K562 (cell line): Measurements from ENCODE around the gene MYH11. TPM values are rescaled to one million over a fixed set of nuclear protein-coding genes. Genes with fewer than 3 reads are reported as not detected.

Experiments
- ATAC-seq: fragments of 200-7000 bp; cut with Tn5 transposase; 3 replicates; pipeline ENCODE4 v1.9.1; 2020; ENCODE audit warnings: moderate library complexity
- BruUV-seq: library from RNA; stranded (reverse); fragments of 400-500 nt; replicated peaks from 2 replicates; lab custom pipeline; 2021; lab: Mats Ljungman, UMichigan
- CTCF ChIA-PET: fragments of 300-600 bp; formaldehyde crosslinking; extraction: SDS; loops from one replicate; lab custom pipeline; 2021; ENCODE audit warnings: low intra/inter-chr PET ratio; lab: Yijun Ruan, JAX
- POLR2A ChIA-PET: fragments of 300-600, 350-650 bp; sonication (Branson Sonifier 250); formaldehyde crosslinking; extraction: SDS; loops from one replicate; lab custom pipeline; 2021; ENCODE audit warnings: antibody characterized with exemption, inconsistent platforms; lab: Yijun Ruan, JAX
- DNase-seq, 4 experiments: peaks; one replicate each; pipeline versions ENCODE4 v3.0.0 to v3.0.0-alpha.2; 2011 to 2018; ENCODE audit warnings: low spot score in 3 of 4, mixed read lengths in 3 of 4; ENCODE audit errors: extremely low read depth in 1 of 4
- FAIRE-seq: peaks from 2 replicates; lab custom pipeline; 2011; peaks lifted over from hg19 to GRCh38; lab: Jason Lieb, UNC
- H2AFZ ChIP-seq: 2 replicates; pipeline ENCODE4 v1.6.0; 2011; ENCODE audit warnings: low read depth, low read length, control low read depth, inconsistent platforms
- H3K27ac ChIP-seq: fragments of 200-600 bp; 3 replicates; pipeline ENCODE4 v1.8.0; 2011; ENCODE audit warnings: low read depth, mild to moderate bottlenecking, control low read depth, inconsistent platforms, low read length, moderate library complexity, mixed read lengths; ENCODE audit errors: extremely low read depth
- H3K27me3 ChIP-seq, 2 experiments: fragments of 300-600 bp in 1 of 2; 2 replicates in 1 of 2; 3 replicates in 1 of 2; pipeline versions ENCODE4 v1.6.0 to v1.8.0; 2011; ENCODE audit warnings: inconsistent platforms in 2 of 2, low read length in 2 of 2, mild to moderate bottlenecking in 1 of 2, mixed read lengths in 1 of 2, moderate library complexity in 1 of 2; ENCODE audit not compliant: control insufficient read depth in 2 of 2, insufficient read depth in 2 of 2
- H3K36me3 ChIP-seq: fragments of 300-600 bp; 3 replicates; pipeline ENCODE4 v1.8.0; 2011; ENCODE audit warnings: mild to moderate bottlenecking, low read length, inconsistent platforms; ENCODE audit not compliant: control insufficient read depth, insufficient read depth
- H3K4me1 ChIP-seq, 2 experiments: fragments of 200-600 bp in 1 of 2; replicated peaks in 1 of 2; 2 replicates in 1 of 2; 3 replicates in 1 of 2; pipeline versions ENCODE4 v1.5.1 to v1.8.0; 2011; ENCODE audit warnings: inconsistent platforms in 2 of 2, low read length in 2 of 2, mild to moderate bottlenecking in 1 of 2, mixed read lengths in 1 of 2, moderate library complexity in 1 of 2; ENCODE audit not compliant: control insufficient read depth in 2 of 2, insufficient read depth in 2 of 2
- H3K4me2 ChIP-seq: 2 replicates; pipeline ENCODE4 v1.6.1; 2011; ENCODE audit warnings: low read length, control low read depth, inconsistent platforms, mixed read lengths; ENCODE audit not compliant: insufficient read depth
- H3K4me3 ChIP-seq: fragments of 200-600 bp; sonication (generic), shearing (Covaris generic); 2 replicates; pipeline ENCODE4 v1.5.1; 2016; ENCODE audit warnings: control low read depth, inconsistent platforms
- H3K79me2 ChIP-seq: fragments of 200-600 bp; 3 replicates; pipeline ENCODE4 v1.8.0; 2011; ENCODE audit warnings: low read length, inconsistent platforms; ENCODE audit not compliant: control insufficient read depth, insufficient read depth
- H3K9ac ChIP-seq, 2 experiments: 2 replicates each; pipeline versions ENCODE4 v1.6.0 to v1.6.1; 2011; ENCODE audit warnings: low read depth in 2 of 2, low read length in 2 of 2, control low read depth in 1 of 2, inconsistent platforms in 1 of 2, mild to moderate bottlenecking in 1 of 2, mixed read lengths in 1 of 2; ENCODE audit not compliant: insufficient read depth in 1 of 2
- H3K9me1 ChIP-seq: one replicate; pipeline ENCODE4 v1.6.0; 2011; ENCODE audit warnings: inconsistent platforms, mild to moderate bottlenecking, low read length, moderate library complexity; ENCODE audit not compliant: control insufficient read depth, insufficient read depth
- H3K9me3 ChIP-seq: replicated peaks from 2 replicates; pipeline ENCODE4 v1.5.1; 2011; ENCODE audit warnings: low read depth, low read length, inconsistent platforms; ENCODE audit not compliant: control insufficient read depth, insufficient read depth
- H4K20me1 ChIP-seq: replicated peaks from 2 replicates; pipeline ENCODE4 v1.6.1; 2011; ENCODE audit warnings: low read length, inconsistent platforms, mixed read lengths; ENCODE audit not compliant: control insufficient read depth, insufficient read depth
- CBX1 ChIP-seq: sonication (generic); IDR thresholded peaks from 2 replicates; pipeline ENCODE4 v1.6.1; 2016; ENCODE audit warnings: antibody characterized with exemption, low read depth, mild to moderate bottlenecking
- CHCHD3 ChIP-seq: fragments of 250-450 bp; sonication (Bioruptor Pico); IDR thresholded peaks from 2 replicates; pipeline ENCODE4 v2.1.2; 2022; ENCODE audit warnings: mild to moderate bottlenecking
- NFATC3 ChIP-seq: fragments of 450-650 bp; IDR thresholded peaks from 2 replicates; pipeline ENCODE4 v1.6.1; 2017; ENCODE audit warnings: mild to moderate bottlenecking
- SP2 ChIP-seq: IDR thresholded peaks from 2 replicates; pipeline ENCODE4 v1.6.1; 2011; ENCODE audit warnings: mild to moderate bottlenecking, low read depth, low read length, moderate library complexity; ENCODE audit not compliant: poor library complexity, severe bottlenecking; ENCODE audit errors: extremely low read depth
- YY1 ChIP-seq, 3 experiments: IDR thresholded peaks; 2 replicates each; pipeline ENCODE4 v1.6.1; 2011; ENCODE audit warnings: low read length in 2 of 3, mild to moderate bottlenecking in 2 of 3, moderate library complexity in 2 of 3, borderline replicate concordance in 1 of 3, control low read depth in 1 of 3, low read depth in 1 of 3; ENCODE audit not compliant: insufficient read depth in 3 of 3, insufficient replicate concordance in 2 of 3, control insufficient read depth in 1 of 3, insufficient read length in 1 of 3; ENCODE audit errors: extremely low read depth in 1 of 3
- ZC3H8 ChIP-seq: fragments of 450-650 bp; IDR thresholded peaks from 2 replicates; pipeline ENCODE4 v1.6.1; 2017
- ZNF133 ChIP-seq: fragments of 250-450 bp; sonication (Bioruptor Pico); IDR thresholded peaks from 2 replicates; pipeline ENCODE4 v1.4.0; 2020; ENCODE audit warnings: mild to moderate bottlenecking
- WGBS: fragments of 100-300 bp; shearing (Covaris generic); methylation state at CpG from one replicate; pipeline ENCODE4 v1.1.6; 2016; ENCODE audit warnings: low coverage, mixed read lengths; ENCODE audit not compliant: insufficient coverage; ENCODE audit errors: missing lambda C conversion rate; 5-methylcytosine and 5-hydroxymethylcytosine counted together
- in situ Hi-C: fragments of 300-500 bp; cut with MboI; formaldehyde crosslinking; loops from 4 replicates; pipeline ENCODE4 v1.15.0; 2018; ENCODE audit warnings: inconsistent platforms, mixed read lengths
- intact Hi-C: fragments of 100-400 bp; cut with micrococcal nuclease; formaldehyde crosslinking; loops from 2 replicates; pipeline ENCODE4 v1.14.2; 2022
- polyA plus RNA-seq, 8 experiments: library from polyadenylated mRNA; depleted of rRNA in 4 of 8; stranded (reverse) in 5 of 8; unstranded in 3 of 8; fragments of >200 nt; fragmentation: Nextera tagmentation in 2 of 8; fragmentation: Illumina TruSeq in 1 of 8; extraction: Ambion mirVana in 2 of 8; extraction: Trizol in 1 of 8; gene quantifications; 2 replicates each; pipeline versions ENCODE4 v1.2.1 to v1.2.3, GENCODE V29; 2011 to 2014; ENCODE audit warnings: inconsistent platforms in 1 of 8, missing spikeins in 1 of 8
- total RNA-seq, 7 experiments: library from RNA; depleted of rRNA in 6 of 7; stranded (reverse); fragments of >200 nt in 6 of 7; fragmentation: Illumina TruSeq in 2 of 7; extraction: Trizol in 2 of 7; gene quantifications; 2 replicates each; pipeline versions ENCODE4 v1.2.1 to v1.2.3, GENCODE V29; 2011 to 2021; ENCODE audit warnings: low replicate concordance in 1 of 7

MYH11 gene
- total and polyA plus RNA-seq, 9 of the 15 experiments (the other 6 are each of a cell fraction or from before 2014, with no cell fraction given), result 0.05 to 0.47 (median 0.08) TPM; not detected in 5

- Histone ChIP-seq H3K4me3 (no peak overlapping the region), H3K9me1 (no peaks in the 10 kb centered on the region), H3K9me3 (no peaks in the 10 kb centered on the region), H2AFZ (no peak overlapping the region), H3K27me3 (peaks cover 18 to 32% of the 10 kb centered on the region in 2 experiments), H3K36me3 (no peaks in the 10 kb centered on the region), H4K20me1 (no peaks in the 10 kb centered on the region), H3K27ac (no peak overlapping the region), H3K4me1 (peaks cover 0 to 6% of the 10 kb centered on the region in 2 experiments; a peak in 2 of 5 replicates), H3K4me2 (no peak overlapping the region), H3K79me2 (no peaks in the 10 kb centered on the region), H3K9ac (no peak overlapping the region)
- FAIRE-seq (no peak), DNase-seq (no peak), ATAC-seq (no peak)
- BruUV-seq, result no TSS peak
- TF ChIP-seq YY1 (IDR thresholded peaks at IDR 0.05; ENCODE audit: borderline replicate concordance in 1 of 3, control insufficient read depth in 1 of 3, extremely low read depth in 1 of 3, insufficient read depth in 3 of 3, insufficient read length in 1 of 3, insufficient replicate concordance in 2 of 3, low read depth in 1 of 3, low read length in 2 of 3) (peak in 1 of 3 experiments; percentile 61), NFATC3 (no peak), CHCHD3 (no peak), CBX1 (no peak), SP2 (no peak), ZNF133 (CRISPR knock-in tag) (no peak), ZC3H8 (no peak)
- POLR2A ChIA-PET, result no interaction called here
- in situ Hi-C loops (no loop called here), intact Hi-C loops (no loop called here)
- CTCF ChIA-PET, result interaction anchor here (0.7 kb wide), 1 partner anchor 431 kb away, joined by 3 read pairs; no protein-coding TSS in a partner anchor
- 17% methylated on average over 4 of the region's 4 CpGs for WGBS
These were observed 97.8 kb downstream of the MYH11 start for GRCh38 chr16:15759070-15759469.
